Esophagus squamous epithelium (tissue), 4 donors: ENCODE results near the gene DCLRE1B.

Experiments used
- CTCF ChIP-seq, 6 experiments: fragments of 450-650 bp in 4 of 6; fragments of 200-600 bp in 2 of 6; sonication (generic) in 2 of 6; IDR thresholded peaks; one replicate each; pipeline ENCODE4 v1.5.1; 2016 to 2019; ENCODE audit warnings: antibody characterized with exemption in 6 of 6, mild to moderate bottlenecking in 4 of 6, moderate library complexity in 4 of 6
- POLR2A ChIP-seq, 4 donors: fragments of 450-650 bp; IDR thresholded peaks; one replicate each; pipeline ENCODE4 v1.6.1; 2017; ENCODE audit warnings: antibody characterized with exemption in 4 of 4, mild to moderate bottlenecking in 4 of 4, moderate library complexity in 3 of 4

GRCh38 chr1:113895098-113895497, 10.0 kb upstream of the DCLRE1B start:
- TF ChIP-seq CTCF (IDR thresholded peaks at IDR 0.05) (no peak), POLR2A (IDR thresholded peaks at IDR 0.05) (no peak)
